GM18951 (cell line): ENCODE results near the gene SEL1L3.

Source experiments
- POLR2A ChIP-seq: IDR thresholded peaks from 4 replicates; pipeline ENCODE4 v1.6.1; 2011; ENCODE audit warnings: mild to moderate bottlenecking; ENCODE audit not compliant: insufficient read length, insufficient read depth; ENCODE audit errors: extremely low read depth
- in situ Hi-C: fragments of 300-500 bp; cut with MboI; formaldehyde crosslinking; loops from one replicate; pipeline ENCODE4 v1.12.0; 2022; ENCODE audit warnings: low sequenced_read_pairs, mixed read lengths, inconsistent platforms; ENCODE audit not compliant: unreplicated experiment

SEL1L3 gene

DNA sequence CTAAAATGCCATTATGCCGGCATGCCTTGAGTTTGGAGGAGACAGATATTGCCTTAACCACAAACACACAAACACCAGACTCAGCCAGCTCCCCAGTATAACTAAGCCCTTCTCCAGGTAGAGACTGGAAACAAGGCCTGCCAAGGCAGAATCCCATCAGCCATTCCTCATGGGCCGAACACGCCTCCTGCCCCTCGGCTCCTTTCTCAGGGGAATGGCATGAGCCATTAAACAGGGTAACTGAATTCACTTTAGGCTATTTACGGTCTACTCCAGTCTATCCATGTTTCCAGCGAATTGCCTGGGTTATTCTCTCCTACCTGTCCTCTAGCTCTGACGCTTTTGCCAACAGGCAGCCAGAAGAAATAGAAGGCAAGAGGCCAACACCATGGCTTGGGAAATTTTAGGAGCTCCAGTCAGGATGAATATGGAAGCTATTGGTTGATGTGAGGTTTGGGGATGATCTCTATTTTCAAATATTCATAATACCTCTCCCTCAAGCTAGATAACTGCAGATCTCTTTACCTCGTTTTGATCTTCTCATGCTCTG, 4.9 kb downstream of the SEL1L3 start:
- in situ Hi-C loops = loop anchor here (25.0 kb wide), 1 partner anchor 1029 kb away; no protein-coding TSS in a partner anchor
- no peak for TF ChIP-seq POLR2A

DNA sequence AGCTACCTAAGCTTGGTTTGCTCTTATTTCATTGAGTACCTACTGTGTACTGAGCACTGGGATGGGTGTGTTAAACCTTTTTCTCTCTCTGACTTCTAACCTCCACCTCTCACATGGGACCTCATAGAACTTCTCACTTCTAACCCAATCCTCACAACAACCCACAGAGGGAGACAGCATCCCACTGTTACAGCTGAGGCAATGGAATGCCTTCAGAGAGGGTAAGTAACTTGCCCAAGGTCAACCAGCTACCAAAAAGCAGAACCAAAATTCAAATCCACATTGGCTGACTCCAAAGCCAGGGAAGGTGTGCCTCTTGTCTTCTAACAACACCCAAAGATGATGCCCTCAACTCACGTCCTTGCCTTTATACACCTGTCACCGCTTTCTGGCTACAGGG, 5.4 kb downstream of the SEL1L3 start:
- TF ChIP-seq POLR2A = no peak
- in situ Hi-C loops = loop anchor here (25.0 kb wide), 1 partner anchor 1030 kb away; no protein-coding TSS in a partner anchor

DNA sequence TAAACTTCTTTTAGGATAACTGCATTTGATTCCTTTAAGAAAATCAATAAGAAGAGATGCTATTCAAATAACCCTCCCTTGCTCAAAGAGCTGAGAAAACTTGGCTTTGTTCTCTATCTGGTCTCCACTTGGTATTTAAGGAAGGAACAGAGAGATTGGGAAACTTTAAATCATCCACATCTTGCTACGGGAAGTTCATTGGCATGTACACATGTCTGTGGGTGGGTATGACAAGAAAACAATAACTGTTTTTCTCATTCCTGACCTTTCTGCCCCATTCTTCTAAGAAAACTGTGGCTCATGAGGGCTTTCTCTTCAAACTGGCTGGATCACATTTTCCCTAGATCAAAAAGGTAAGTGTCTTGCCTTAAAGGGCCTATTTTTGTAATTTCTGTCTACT, 6.0 kb downstream of the SEL1L3 start:
- in situ Hi-C loops = loop anchor here (25.0 kb wide), 1 partner anchor 1031 kb away; no protein-coding TSS in a partner anchor

DNA sequence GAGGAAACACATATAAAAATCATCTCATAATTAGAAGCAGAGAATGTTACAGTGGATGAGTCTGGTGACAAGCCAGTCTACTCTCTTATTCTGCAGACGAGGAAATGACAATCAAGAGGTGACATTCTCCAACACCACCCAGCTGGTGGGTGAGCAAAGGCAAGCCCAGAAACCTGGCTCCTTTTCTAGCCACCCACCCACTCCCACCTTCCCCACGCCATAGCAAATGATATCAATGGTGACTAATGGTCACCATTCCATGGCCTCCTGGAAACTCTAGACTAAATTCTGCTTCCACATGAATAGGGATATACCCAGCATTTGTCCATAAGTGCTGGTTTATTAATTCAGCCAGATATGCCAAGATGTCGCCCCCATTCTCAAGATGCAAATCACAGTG, 10.7 kb downstream of the SEL1L3 start:
- no peak for TF ChIP-seq POLR2A
- in situ Hi-C loops = loop anchor here (25.0 kb wide), 1 partner anchor 1035 kb away; no protein-coding TSS in a partner anchor

More for the DNA sequence above, 6.0 kb downstream of the SEL1L3 start:
- TF ChIP-seq POLR2A = no peak

DNA sequence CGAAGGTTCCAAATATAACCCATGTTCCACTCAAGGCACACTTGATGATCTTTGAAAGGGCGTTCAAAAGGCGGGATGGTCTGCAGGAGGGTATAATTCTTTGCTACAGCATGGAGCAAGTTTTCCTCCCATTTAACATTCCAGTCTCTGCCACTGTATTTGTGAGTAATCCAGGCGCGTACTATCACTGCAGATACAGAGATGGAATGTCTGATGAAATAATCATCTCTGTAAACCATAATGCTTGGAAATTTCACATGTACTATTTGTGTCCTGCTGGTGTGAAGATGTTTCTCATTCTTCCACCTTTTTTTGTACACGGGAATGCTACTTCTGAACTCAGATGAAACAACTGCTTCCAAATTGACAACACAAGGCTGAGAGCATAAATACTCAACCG, 15.5 kb downstream of the SEL1L3 start:
- no peak for TF ChIP-seq POLR2A
- in situ Hi-C loops = no loop called here

DNA sequence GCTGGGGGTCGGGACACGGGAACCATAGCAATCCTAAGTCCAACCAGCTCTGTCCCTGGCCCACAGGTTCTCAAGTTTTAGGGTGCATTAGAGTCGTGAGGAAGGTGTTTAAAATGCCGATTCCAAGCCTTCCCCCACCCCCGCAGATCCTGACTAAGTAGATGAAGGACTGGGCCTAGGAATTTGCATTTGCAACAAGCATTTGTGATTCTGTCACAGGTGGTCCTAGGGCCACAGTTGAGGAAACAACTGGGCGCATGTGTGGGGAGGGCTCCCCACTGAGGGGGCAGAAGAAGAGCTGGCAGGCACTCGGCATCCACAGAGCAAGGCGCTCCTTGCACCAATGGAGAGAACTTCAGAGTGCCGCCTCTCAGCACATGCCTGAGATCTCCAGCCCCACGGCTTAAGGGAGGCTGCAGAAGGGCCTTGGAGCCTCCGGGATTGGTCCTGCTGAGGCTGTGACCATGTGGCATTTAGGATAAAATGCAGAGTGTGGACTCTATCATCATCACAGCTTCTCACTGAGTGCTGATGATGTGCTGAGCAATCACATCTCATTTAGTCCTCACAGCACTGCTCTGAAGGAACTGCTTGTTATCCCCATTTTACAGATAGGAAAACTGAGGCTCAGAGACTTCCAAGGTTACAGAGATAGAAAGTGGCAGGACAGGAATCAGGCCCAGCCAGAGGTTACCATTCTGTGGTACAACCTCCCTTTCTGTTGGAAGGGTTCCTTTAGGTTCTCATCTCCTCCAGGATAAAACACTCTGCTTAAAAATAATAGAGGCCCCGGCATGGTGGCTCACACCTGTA, 16.7 kb downstream of the SEL1L3 start:
- in situ Hi-C loops = no loop called here

DNA sequence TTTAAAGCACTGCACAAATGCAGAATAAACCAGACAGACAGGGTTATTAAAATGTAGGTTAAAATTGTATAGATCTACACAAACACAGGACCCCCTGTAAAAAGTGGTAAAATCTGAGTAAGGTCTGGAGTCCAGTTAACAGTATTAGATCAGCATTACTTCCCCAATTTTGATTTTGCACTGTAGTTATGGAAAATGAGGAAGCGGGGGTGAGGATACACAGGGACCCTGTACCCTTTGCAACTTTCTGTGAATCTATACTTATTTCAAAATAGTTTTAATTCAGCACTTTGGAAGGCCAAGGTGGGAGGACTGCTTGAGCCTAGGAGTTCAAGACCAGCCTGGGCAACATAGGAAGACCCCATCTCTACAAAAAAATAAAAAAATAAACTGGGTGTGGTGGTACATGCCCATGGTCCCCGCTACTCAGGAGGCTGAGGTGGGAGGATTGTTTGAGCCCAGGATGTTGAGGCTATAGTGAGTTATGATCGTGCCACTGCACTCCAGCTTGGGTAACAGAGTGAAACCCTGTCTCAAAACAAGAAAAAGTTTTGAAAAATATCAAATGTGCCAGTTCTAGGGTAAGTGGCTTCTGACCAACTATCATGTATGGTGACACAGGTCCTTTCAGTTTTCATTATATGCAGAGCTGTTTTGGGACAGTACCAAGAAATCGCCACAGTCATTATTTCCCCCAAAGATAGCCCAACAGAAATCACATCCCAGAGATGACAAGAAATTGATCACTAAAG, 17.7 kb downstream of the SEL1L3 start:
- in situ Hi-C loops = no loop called here
- TF ChIP-seq POLR2A = no peak

More for the DNA sequence above, 16.7 kb downstream of the SEL1L3 start:
- no peak for TF ChIP-seq POLR2A

DNA sequence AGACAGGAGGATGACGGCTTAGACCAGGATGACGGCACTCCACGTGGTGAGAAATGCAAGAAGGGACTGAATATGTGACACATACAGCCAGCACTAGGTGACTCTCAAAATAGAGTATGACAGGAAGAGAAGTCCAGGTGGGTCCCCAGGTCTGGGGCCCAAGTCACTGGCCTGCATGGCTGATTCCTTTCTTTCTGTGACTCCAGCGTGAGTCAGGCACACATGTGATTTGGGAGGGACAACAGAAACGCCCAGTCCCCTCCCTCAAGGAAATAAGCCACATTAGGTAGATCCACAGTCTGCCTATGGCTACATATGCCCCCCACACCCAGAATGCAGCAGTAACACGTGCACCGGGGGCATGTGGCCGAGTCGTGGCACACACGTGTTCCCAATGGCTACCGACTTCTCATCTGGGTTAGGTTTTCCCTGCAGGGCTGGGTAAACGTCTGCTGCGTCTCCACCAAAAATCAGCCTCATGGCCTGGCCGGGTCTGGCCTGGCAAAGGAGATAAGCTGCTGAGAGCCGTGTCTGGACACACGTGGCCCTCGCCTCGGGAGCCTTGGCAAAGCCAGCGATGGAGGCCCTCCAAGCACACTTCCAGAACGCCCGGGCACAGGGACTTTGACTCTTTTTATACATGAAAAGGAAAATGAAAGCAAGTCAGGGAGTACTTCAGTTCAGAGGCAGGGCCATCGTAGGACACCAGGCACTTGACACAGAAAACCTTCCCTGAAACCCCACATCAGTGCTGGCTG, 19.3 kb downstream of the SEL1L3 start:
- TF ChIP-seq POLR2A = no peak
- in situ Hi-C loops = no loop called here

DNA sequence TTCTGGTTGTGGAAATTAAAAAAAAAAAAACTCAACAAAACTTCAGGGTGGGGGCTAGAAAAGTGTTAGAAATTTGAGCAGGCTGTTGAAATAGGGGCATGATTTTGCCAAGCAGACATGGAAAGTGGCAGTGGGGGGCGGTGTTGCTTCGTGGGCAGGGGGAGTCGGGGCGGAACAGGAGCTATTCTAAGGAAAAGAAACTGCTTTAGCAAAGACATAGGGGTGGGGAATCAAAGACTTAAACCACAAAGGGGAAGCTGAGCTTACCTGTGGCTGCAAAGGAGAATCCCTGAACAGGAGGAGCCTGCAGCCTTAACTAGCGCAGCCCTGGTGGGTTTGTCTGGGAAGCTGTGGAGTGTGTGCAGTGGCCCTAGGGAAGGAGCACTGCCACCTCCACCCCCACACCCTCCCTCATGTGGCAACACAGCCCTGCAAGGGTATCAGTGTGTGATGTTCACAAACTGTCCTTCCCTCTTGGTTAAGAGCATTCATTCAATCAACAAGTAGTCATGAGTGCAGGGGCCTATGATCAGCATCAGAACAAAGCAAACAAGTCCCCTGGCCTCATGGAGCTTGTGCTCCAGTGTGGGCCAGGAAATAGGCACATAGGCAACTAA, 20.5 kb downstream of the SEL1L3 start:
- in situ Hi-C loops = no loop called here
- no peak for TF ChIP-seq POLR2A

DNA sequence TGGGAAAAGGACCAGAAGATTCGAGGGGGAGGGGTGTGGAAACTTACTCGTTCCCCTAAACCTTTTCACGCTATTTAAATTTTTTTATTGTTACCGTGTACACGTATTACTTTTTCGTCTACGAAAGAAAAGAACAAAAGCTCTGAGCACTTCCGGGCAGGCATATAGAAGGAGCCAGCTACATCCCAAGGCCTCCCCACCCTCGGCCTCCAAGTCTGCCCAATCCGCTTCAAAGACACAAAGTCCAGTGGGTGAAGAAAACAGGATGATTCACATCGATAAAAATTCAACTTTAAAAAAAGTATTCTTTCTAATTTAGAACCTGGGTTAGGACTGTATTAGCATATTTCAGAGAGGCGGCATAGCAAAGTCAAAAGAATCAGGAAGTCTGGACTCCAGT, 23.1 kb downstream of the SEL1L3 start:
- in situ Hi-C loops = no loop called here
- no peak for TF ChIP-seq POLR2A

DNA sequence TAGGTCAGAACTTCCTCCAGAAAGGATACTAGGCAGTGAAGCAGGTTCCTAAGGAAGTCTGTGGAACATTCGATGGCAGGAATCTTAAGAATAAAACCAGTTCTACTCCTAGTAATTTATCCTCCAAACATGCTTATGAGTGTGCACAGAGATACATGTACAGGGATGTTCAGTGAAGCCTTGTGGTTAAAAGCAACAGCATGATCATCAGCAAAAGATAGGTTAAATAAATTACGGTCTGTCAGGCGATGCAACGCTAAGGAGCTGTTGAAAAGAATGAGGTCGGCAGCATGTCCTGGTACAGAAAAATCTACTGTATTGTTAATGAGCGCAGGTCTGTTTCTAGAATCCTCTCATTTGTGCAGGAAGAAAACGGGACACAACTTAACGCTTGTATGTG, 23.6 kb downstream of the SEL1L3 start:
- TF ChIP-seq POLR2A = no peak
- in situ Hi-C loops = no loop called here

DNA sequence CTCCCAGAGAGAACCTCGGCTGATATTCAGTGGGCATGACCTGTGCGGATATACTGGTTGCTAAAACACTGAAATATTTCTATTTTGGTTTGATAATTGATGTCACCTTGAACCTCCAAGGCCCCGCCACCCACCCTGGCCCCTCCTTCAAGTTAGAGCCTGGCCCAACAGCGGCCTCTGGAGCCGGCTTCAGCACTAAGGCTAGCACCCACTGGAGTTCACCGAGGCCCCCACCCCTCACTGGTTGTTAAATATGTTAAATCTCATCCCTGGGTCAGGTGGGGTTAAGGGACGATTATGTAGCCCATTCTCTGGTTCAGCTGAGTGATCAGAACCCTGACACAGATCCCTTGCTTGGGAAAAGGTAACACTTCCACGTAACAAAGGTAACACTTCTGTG, 24.3 kb downstream of the SEL1L3 start:
- TF ChIP-seq POLR2A = no peak
- in situ Hi-C loops = no loop called here
